ENCODE results near the gene DBN1.

DNA sequence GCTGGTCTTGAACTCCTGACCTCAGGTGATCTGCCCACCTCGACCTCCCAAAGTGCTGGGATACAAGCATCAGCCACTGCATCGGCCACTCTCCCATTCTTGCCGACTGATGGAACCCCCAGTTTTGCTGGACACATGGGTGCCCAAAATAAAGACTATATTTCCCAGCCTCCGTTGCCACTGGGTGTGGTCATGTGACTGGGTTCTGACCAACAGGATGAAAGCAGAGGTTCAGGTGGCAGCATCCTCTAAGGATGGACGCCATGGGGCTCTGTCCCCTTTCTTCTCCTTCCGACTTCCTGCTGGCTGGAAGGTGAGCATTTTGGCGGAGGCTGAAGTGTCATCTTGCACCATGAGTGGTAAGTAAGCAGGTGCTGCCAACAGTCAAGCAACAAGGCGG, 13.7 kb upstream of the DBN1 start:
- TF ChIP-seq, protein P1, sequence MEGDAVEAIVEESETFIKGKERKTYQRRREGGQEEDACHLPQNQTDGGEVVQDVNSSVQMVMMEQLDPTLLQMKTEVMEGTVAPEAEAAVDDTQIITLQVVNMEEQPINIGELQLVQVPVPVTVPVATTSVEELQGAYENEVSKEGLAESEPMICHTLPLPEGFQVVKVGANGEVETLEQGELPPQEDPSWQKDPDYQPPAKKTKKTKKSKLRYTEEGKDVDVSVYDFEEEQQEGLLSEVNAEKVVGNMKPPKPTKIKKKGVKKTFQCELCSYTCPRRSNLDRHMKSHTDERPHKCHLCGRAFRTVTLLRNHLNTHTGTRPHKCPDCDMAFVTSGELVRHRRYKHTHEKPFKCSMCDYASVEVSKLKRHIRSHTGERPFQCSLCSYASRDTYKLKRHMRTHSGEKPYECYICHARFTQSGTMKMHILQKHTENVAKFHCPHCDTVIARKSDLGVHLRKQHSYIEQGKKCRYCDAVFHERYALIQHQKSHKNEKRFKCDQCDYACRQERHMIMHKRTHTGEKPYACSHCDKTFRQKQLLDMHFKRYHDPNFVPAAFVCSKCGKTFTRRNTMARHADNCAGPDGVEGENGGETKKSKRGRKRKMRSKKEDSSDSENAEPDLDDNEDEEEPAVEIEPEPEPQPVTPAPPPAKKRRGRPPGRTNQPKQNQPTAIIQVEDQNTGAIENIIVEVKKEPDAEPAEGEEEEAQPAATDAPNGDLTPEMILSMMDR (IDR thresholded peaks at IDR 0.05), result no peak
- TF ChIP-seq EZH2phosphoT487 (IDR thresholded peaks at IDR 0.05) (no peak), EZH2 (IDR thresholded peaks at IDR 0.05) (no peak)
